DND-41 (cell line): Measurements from ENCODE around the gene HDX.

Experiments used
- EZH2 ChIP-seq: IDR thresholded peaks from 3 replicates; pipeline ENCODE4 v1.6.1; 2012; ENCODE audit warnings: borderline replicate concordance, low read depth, mild to moderate bottlenecking, moderate library complexity, low read length, inconsistent platforms; ENCODE audit not compliant: severe bottlenecking
- TF ChIP-seq, protein P1 (sequence below): IDR thresholded peaks from 2 replicates; pipeline ENCODE4 v1.5.1; 2012; ENCODE audit warnings: borderline replicate concordance, low read length, moderate library complexity, mild to moderate bottlenecking; ENCODE audit not compliant: poor library complexity, severe bottlenecking; ENCODE audit errors: extremely low read depth

DNA sequence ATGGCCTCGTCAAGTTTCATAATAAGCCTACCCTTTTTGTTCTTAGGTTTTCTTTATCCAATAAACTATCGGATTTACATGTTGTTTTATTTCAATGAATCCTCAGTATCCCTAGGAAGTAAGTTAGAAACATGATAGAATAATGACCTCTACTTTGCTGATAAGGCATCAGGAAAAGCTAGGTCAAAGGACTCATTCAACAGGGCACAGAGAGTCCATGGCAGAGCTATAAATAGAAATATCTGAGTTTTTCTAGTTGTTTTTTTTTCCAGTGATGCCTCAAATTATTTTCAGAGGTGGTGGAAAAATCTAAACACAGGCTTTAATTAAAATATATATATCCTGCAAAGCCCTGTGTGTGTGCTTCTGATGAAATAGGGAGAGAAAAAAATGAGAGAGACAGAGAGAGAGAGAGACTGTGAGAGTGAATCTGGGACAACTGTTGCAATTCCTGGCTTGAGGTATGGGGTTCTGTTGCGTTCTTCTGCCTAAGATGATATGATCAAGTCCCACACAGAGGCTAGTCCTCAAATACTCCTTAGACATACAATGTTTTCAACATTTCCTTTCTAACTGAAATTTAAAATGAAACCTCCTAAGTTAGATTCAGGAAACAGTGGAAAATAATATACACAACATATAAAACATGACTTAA is 139.9 kb downstream of the HDX start:
- TF ChIP-seq, protein P1, sequence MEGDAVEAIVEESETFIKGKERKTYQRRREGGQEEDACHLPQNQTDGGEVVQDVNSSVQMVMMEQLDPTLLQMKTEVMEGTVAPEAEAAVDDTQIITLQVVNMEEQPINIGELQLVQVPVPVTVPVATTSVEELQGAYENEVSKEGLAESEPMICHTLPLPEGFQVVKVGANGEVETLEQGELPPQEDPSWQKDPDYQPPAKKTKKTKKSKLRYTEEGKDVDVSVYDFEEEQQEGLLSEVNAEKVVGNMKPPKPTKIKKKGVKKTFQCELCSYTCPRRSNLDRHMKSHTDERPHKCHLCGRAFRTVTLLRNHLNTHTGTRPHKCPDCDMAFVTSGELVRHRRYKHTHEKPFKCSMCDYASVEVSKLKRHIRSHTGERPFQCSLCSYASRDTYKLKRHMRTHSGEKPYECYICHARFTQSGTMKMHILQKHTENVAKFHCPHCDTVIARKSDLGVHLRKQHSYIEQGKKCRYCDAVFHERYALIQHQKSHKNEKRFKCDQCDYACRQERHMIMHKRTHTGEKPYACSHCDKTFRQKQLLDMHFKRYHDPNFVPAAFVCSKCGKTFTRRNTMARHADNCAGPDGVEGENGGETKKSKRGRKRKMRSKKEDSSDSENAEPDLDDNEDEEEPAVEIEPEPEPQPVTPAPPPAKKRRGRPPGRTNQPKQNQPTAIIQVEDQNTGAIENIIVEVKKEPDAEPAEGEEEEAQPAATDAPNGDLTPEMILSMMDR, result no peak
- no peak for TF ChIP-seq EZH2
